GM19099 (cell line): ENCODE data around the gene IL17RE.

Source experiments
- POLR2A ChIP-seq: IDR thresholded peaks from 3 replicates; pipeline ENCODE4 v1.6.1; 2011; ENCODE audit warnings: low read depth; ENCODE audit not compliant: insufficient read length; ENCODE audit errors: extremely low read depth

IL17RE gene, protein sequence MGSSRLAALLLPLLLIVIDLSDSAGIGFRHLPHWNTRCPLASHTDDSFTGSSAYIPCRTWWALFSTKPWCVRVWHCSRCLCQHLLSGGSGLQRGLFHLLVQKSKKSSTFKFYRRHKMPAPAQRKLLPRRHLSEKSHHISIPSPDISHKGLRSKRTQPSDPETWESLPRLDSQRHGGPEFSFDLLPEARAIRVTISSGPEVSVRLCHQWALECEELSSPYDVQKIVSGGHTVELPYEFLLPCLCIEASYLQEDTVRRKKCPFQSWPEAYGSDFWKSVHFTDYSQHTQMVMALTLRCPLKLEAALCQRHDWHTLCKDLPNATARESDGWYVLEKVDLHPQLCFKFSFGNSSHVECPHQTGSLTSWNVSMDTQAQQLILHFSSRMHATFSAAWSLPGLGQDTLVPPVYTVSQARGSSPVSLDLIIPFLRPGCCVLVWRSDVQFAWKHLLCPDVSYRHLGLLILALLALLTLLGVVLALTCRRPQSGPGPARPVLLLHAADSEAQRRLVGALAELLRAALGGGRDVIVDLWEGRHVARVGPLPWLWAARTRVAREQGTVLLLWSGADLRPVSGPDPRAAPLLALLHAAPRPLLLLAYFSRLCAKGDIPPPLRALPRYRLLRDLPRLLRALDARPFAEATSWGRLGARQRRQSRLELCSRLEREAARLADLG

DNA sequence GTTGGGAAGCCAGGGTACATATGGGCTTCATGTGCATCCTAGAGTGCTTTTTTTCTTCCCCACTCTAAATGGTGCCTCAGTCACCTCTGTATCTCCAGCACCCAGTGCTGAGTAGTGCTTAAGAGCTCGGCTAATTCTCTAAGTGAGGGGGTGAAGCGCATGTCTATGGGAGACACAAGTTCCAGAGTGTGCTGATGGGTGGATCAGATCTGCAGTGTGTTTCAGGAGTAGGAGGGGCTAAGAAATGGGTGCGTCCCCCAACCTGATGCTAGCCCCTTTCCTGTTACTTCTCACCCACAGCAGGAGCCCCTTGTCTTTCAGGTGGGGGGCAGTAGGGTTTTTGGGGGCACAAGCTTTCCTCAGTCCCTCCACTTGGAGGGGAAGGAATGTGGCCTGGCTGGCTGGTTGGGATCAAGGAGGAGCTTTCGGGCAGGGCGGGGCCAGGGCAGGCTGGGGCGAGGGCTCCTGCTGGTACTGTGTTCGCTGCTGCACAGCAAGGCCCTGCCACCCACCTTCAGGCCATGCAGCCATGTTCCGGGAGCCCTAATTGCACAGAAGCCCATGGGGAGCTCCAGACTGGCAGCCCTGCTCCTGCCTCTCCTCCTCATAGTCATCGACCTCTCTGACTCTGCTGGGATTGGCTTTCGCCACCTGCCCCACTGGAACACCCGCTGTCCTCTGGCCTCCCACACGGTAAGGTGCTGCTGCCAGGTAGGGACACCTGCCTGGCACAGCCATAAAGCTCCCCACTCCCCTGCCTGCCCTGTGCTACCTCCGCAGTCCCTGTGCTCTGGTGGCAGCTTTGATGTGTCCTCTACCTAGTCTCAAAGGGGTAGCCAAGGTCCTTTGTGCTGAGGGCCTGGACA lies at the start of gene IL17RE:
IL17RE (plus strand) TSS at position 477 of the 866 bp plus-strand sequence; CDS start at position 562, 85 bp downstream.
- no peak for TF ChIP-seq POLR2A

DNA sequence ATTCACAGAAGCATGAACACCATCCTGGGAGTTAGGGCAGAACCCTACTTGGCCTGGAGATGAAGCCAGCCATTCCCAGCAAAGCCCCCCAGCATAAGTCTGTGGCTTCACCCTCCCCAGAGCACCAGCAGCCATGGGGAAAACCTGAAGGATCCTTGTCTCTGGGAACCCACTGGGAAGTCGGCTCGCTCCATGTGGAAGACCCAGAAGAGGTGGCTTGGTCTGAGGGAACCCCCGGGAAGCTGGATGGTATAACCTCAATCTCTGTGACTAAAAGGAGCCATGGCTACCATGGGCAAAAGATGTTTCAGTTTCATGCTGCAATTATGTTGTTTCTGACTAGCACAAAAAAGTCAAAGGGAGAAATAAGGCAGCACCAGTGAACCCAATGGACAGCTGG lies 47.1 kb upstream of the IL17RE start:
- no peak for TF ChIP-seq POLR2A

DNA sequence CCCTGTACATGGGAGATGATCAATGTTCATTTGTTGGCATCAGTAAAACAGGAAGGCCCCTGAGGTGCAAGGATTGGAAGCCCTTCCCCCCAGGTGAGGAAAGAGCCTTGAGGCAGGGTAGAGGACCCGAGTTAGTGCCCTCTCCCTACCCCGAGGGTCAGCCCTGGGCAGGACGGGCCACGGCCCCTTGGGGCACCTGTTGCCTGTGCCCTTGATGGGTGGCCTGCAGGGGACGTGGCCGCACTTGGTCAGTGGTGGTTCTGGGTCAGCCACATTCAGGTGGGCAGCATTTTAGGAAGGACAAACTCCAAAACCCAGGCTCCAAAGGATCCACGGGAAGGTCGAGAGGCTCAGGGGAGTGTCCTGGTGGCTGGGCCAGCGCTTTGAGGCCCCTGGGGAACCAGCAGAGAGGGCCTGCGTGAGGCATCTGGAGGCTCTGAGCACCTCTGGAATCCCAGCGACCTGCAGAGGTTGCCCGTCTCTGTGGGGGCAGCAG lies 43.1 kb upstream of the IL17RE start:
- no peak for TF ChIP-seq POLR2A

DNA sequence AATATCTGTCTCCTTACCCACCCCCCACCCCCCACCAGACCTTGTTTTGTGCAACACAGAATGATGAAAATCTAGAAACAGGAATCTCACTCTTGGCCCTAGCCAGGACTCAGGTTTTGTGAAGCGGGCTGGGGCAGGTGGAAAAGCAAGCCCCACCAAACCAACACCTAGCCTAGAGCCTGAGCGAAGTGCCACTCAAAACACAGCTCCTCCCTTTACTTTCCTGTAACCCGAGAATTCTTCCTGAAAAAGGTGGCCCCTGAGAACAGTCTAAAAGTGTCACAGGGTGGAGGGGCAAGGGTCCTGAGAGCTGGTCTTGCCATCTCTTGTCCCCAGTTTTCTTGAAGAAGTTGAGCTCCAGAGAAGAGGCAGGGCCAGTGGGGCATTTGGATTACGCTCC lies 41.4 kb upstream of the IL17RE start:
- no peak for TF ChIP-seq POLR2A

DNA sequence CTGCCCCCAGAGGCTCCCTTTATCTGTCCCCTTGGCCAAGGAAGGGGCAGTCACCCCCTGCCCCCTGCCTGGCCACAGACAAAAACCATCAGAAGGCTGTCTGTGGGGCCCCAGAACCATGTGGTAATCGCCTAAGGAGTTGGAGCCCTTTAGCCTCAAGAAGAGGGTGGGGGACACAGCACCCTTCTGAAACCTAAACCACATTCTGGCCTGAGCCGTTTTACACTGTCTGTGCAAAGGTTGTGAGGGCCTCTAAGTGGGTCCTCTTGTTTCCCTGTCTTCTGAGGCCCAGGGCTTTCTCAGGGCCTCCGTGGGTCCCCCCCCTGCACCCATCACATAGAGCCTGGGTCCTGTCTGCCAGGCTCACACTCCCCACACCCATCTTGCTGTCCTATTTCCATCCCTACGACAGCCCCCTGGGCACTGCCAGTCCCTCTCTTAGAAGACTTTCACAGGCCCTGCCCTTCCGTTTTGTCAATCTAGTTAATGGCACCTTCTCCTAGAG lies 41.0 kb upstream of the IL17RE start:
- TF ChIP-seq POLR2A, result no peak

DNA sequence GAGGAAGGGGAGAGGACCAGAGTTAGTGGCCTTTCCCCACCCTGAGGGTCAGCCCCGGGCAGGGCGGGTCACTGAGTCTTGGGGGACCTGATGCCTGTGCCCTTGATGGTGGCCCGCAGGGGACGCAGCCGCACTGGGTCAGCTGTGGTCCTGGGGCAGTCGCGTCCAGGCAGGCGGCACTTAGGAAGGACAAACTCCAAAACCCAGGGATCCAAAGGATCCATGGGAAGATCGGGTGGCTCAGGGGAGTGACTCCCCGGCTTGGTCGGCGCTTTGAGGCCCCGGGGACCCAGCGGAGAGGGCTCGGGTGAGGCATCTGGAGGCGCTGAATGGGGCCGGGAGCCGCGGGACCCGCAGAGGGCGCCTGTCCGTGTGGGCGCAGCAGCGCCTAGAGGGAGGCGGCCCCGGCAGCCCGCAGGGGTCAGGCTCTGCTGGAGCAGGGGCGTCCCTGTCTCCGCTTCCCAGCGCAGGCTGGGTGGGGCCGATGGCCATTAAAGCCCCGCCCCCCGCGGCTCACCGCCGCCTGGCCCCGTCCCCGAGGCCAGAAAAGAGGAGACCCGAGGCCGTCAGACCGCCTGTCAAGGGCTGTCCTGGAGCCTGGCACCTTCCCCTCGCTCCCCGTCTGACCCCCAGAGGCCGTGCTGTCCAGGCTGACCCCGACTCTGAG lies 40.1 kb upstream of the IL17RE start:
- TF ChIP-seq POLR2A, result no peak

DNA sequence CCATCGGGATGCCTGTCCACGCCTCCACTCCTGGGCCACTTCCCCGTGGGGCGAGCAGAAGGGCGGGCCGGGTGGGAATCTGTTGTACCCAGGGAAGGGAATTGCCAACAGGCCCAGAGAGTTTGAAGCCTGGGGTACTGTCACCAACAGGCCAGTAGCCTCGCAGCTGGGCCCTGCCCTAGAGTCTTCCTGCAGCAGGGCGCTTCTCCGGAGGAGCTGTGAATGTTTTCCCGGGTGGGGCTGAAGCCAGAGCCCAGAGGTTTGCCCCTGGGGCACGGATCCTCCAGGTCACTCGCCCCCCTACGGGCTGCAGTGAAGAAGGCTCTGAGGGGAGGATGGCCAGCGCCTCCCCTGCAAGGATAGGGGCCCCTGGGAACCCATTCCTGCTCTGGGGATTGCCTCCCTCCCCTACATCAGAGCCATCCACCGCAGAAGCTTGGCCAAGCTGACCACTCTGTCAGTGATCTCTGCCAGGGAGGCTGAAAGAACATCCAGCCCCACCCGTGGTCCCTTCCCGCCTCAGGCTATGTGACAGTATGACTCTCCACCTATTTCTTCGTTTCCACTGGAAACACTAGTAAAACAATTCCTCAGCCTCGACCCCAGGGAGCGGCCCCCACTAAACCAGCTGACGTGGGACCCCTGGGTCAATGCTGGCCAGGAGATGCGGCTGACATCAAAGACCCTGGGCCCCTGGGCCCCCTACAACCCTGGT lies 39.4 kb upstream of the IL17RE start:
- TF ChIP-seq POLR2A, result no peak

DNA sequence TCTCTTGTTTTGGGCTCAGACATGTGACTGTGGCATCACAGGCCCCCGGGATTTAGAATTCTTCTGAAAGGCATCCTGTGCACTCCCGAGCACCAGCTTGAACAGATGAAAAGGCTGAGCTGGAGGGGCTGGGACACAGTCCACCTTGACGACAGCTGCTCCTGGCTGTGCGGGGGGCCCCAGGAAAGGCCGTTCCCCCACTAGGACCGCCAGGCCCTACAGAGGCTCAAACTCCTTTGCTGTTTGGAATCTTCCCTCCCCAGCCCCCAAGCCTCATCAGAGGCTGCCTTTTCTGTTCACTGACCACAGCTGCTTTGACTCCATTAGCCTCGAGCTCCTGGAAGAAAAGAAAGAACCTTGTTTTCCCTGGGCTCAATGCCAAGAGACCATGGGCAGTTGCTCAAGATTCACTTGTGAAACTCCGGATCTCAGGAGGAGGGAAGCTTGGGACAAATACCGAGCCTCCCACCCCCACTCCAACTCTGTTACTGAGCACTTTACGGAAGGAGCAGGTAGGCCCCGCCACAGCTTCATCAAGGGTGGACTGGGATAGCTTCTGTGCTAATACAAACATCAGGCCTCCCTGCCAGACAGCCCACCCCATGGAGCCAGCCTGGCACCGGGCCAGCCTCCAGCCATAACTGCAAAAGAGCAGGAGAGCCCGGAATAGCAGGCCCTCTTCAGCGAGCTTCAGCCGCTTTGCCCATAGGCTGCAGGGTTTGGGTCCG lies 38.3 kb upstream of the IL17RE start:
- no peak for TF ChIP-seq POLR2A

DNA sequence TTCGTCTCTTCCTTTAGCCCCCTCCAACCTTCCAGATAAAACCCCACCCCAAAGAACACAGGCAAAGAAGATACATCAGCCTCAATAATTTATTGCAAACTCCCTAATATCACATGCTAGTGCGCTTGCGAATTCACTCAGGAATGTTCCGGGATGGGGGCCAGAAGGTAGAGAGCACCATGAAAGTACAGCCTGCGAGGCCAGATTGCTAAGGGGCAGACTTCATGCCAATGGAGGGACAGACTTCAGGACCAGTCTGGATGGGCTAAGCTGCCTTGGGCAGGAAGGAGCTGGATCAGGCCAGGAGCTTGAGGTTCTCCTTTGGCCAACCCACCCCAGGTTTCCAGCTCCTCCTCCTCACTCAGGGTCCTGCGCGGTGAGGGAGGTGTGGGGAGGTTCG lies 36.0 kb upstream of the IL17RE start:
- TF ChIP-seq POLR2A, result no peak

DNA sequence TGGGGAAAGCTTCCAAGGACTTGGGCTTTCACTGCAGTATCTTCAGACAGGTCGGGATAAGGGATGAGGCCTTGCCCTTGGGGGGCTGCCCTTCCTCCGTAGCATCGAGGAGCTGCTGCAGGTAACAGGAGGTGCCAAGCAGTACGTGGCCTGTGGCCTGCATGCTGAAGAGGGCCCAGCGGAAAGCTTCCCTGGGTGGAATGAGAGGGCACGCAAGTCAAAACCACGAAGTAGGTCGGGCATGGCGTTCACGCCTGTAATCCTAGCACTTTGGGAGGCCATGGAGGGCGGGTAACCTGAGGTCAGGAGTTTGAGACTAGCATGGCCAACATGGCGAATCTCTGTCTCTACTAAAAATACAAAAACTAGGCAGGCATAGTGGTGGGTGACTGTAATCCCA lies 35.5 kb upstream of the IL17RE start:
- TF ChIP-seq POLR2A, result no peak

DNA sequence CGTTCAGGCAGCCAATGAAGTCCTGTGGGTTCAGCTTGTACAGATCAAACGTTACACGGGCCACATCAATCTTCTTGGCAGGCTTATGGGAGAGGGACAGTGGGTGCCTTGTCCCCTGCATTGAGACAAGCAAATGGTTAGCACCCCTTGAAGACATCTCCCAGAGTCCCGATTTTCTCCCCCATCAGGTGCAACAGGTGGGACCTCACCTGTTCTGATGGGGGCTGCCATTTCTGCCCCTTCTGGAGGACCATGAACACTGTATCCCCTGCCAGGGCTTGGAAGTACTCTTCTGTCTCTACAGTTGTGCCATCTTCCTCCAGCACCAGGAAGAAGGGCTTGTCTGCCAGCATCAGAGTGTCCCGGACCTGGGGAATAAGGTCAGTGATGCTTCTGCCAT lies 32.7 kb upstream of the IL17RE start:
- no peak for TF ChIP-seq POLR2A

DNA sequence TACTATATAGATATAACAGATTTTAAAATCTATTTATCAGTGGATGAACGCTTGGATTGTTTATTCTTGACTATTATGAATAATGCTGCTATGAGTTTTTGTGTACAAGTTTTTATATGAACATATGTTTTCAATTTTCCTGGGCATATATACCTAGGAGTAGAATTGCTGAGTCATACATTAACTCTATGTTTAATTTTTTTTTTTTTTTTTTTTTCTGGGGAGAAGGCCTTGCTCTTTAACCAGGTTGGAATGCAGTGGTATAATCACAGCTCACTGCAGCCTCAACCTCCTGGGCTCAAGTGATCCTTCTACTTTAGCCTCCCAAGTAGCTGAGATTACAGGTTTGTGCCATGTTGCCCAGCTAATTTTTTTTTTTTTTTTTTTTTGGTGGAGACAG lies 31.7 kb upstream of the IL17RE start:
- no peak for TF ChIP-seq POLR2A

DNA sequence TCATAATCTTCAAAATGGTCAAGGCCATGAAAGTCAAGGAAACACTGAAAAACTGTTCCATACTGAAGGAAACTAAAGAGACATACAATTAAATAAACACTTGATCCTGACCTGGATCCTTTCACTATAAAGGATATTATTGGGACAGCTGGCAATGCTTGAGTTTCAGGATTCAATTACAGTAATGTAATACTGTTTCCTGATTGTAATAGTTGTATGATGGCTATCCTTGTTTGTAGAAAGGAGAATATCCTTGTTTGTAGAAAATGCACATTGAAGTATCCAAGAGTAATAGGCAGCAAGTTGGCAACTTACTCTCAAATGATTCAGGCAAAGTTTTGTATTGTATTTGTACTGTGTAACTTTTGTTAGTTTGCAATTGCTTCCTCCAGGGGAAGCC lies 27.2 kb upstream of the IL17RE start:
- TF ChIP-seq POLR2A, result no peak
